B cell (primary cell): ENCODE measurements around the gene TMEM220. TPM values are rescaled to one million over a fixed set of nuclear protein-coding genes. Genes with fewer than 3 reads are reported as not detected.

Source experiments
- ATAC-seq: fragments of 200-7000 bp; cut with Tn5 transposase; one replicate; pipeline ENCODE4 v1.10.0; 2021; ENCODE audit warnings: low read depth, mild to moderate bottlenecking, moderate number of reproducible peaks, moderate library complexity
- CTCF ChIA-PET: fragments of 350-600 bp; sonication (Branson Sonifier 250); formaldehyde crosslinking; loops from one replicate; lab custom pipeline; 2021; ENCODE audit warnings: antibody characterized with exemption, inconsistent platforms; lab: Charles Lee
- POLR2A ChIA-PET: fragments of 350-600 bp; sonication (Branson Sonifier 250); formaldehyde crosslinking; loops from one replicate; lab custom pipeline; 2021; ENCODE audit warnings: antibody characterized with exemption; lab: Charles Lee
- DNase-seq: peaks from one replicate; pipeline ENCODE4 v3.0.0; 2013
- H2AFZ ChIP-seq: 2 replicates; pipeline ENCODE4 v1.6.1; 2012; ENCODE audit warnings: mild to moderate bottlenecking, low read depth, low read length; ENCODE audit not compliant: insufficient read depth, poor library complexity, severe bottlenecking
- H3K27ac ChIP-seq, 2 donors: 1 replicate in 1 of 2; 2 replicates in 1 of 2; pipeline ENCODE4 v1.5.1; 2012 to 2013; ENCODE audit warnings: low read length in 2 of 2, mild to moderate bottlenecking in 2 of 2, moderate library complexity in 1 of 2
- H3K27me3 ChIP-seq, 4 experiments: fragments of 200-600 bp in 1 of 4; sonication (generic) in 1 of 4; replicated peaks in 1 of 4; 1 replicate in 2 of 4; 2 replicates in 2 of 4; pipeline versions ENCODE4 v1.6.1 to v1.7.0; 2013 to 2016; ENCODE audit warnings: low read length in 3 of 4, mild to moderate bottlenecking in 2 of 4, mixed read lengths in 1 of 4, moderate library complexity in 1 of 4; ENCODE audit not compliant: insufficient read depth in 4 of 4, control insufficient read depth in 3 of 4; ENCODE audit errors: control extremely low read depth in 1 of 4
- H3K36me3 ChIP-seq, 2 experiments: replicated peaks in 1 of 2; 1 replicate in 1 of 2; 2 replicates in 1 of 2; pipeline versions ENCODE4 v1.6.1 to v1.7.1; 2013; ENCODE audit warnings: low read length in 1 of 2; ENCODE audit not compliant: insufficient read depth in 2 of 2, control insufficient read depth in 1 of 2; ENCODE audit errors: control extremely low read depth in 1 of 2, extremely low read depth in 1 of 2
- H3K4me1 ChIP-seq, 2 donors: fragments of 200-600 bp in 1 of 2; sonication (generic) in 1 of 2; 1 replicate in 1 of 2; 2 replicates in 1 of 2; pipeline versions ENCODE4 v1.5.1 to v1.6.1; 2013 to 2017; ENCODE audit warnings: low read length in 2 of 2; ENCODE audit not compliant: control insufficient read depth in 2 of 2, insufficient read depth in 2 of 2
- H3K4me2 ChIP-seq: replicated peaks from 2 replicates; pipeline ENCODE3; 2012; ENCODE audit warnings: mild to moderate bottlenecking, low read depth, low read length; ENCODE audit not compliant: poor library complexity, severe bottlenecking
- H3K4me3 ChIP-seq, 5 experiments: fragments of 200-600 bp in 1 of 5; sonication (generic) in 1 of 5; 1 replicate in 3 of 5; 2 replicates in 2 of 5; pipeline versions ENCODE4 v1.5.1 to v1.7.0; 2011 to 2016; ENCODE audit warnings: low read length in 4 of 5, mild to moderate bottlenecking in 4 of 5, low read depth in 2 of 5, control low read depth in 1 of 5, moderate library complexity in 1 of 5; ENCODE audit not compliant: insufficient read depth in 1 of 5; ENCODE audit errors: control extremely low read depth in 1 of 5, extremely low read depth in 1 of 5
- H3K79me2 ChIP-seq: fragments of 200-600 bp; sonication (generic); one replicate; pipeline ENCODE4 v1.6.0; 2016; ENCODE audit warnings: low read length; ENCODE audit not compliant: control insufficient read depth, insufficient read depth
- H3K9ac ChIP-seq: fragments of 200-600 bp; sonication (generic); 2 replicates; pipeline ENCODE4 v1.6.1; 2017; ENCODE audit warnings: mild to moderate bottlenecking, low read length, moderate library complexity
- H3K9me3 ChIP-seq, 3 donors: one replicate each; pipeline versions ENCODE4 v1.6.1 to v1.7.1; 2013; ENCODE audit warnings: low read length in 2 of 3; ENCODE audit not compliant: control insufficient read depth in 2 of 3, insufficient read depth in 1 of 3; ENCODE audit errors: control extremely low read depth in 1 of 3
- H4K20me1 ChIP-seq: 2 replicates; pipeline ENCODE4 v1.6.0; 2012; ENCODE audit warnings: mild to moderate bottlenecking, low read length; ENCODE audit not compliant: insufficient read depth, control insufficient read depth, poor library complexity, severe bottlenecking
- H3K27ac Mint-ChIP-seq: one replicate; pipeline ENCODE4 v1.8.0; 2021; ENCODE audit warnings: mixed read lengths
- H3K27me3 Mint-ChIP-seq: one replicate; pipeline ENCODE4 v1.8.0; 2021; ENCODE audit warnings: mixed read lengths
- H3K4me1 Mint-ChIP-seq: one replicate; pipeline ENCODE4 v1.8.0; 2021; ENCODE audit warnings: mixed read lengths
- H3K4me3 Mint-ChIP-seq: one replicate; pipeline ENCODE4 v1.8.0; 2021; ENCODE audit warnings: mixed read lengths
- H3K9me3 Mint-ChIP-seq: one replicate; pipeline ENCODE4 v1.8.0; 2022; ENCODE audit warnings: mixed read lengths; ENCODE audit not compliant: insufficient read depth
- EZH2 ChIP-seq: IDR thresholded peaks from 2 replicates; pipeline ENCODE4 v1.6.1; 2012; ENCODE audit warnings: borderline replicate concordance, low read depth, mild to moderate bottlenecking, moderate library complexity, low read length; ENCODE audit not compliant: insufficient read depth, poor library complexity, severe bottlenecking
- WGBS: methylation state at CpG from one replicate; pipeline ENCODE4 v1.1.5; 2013; ENCODE audit warnings: missing lambda C conversion rate; ENCODE audit not compliant: insufficient coverage; 5-methylcytosine and 5-hydroxymethylcytosine counted together
- intact Hi-C: fragments of 100-400 bp; cut with micrococcal nuclease; formaldehyde crosslinking; loops from one replicate; pipeline ENCODE4 v1.10.0; 2022
- polyA plus RNA-seq: library from polyadenylated mRNA; depleted of rRNA; stranded (reverse); fragments of >200 nt; gene quantifications from 2 replicates; pipeline ENCODE4 v1.2.3, GENCODE V29; 2012
- total RNA-seq, 2 donors: library from RNA; stranded (reverse); fragments of 120-200 nt in 1 of 2; gene quantifications; 1 replicate in 1 of 2; 2 replicates in 1 of 2; pipeline versions ENCODE4 v1.2.3 to v1.2.4, GENCODE V29; 2013 to 2022
- TF ChIP-seq, protein P1 (sequence below): fragments of 200-600 bp; IDR thresholded peaks from one replicate; pipeline ENCODE4 v1.8.0; 2022; ENCODE audit warnings: antibody characterized with exemption, mild to moderate bottlenecking

TMEM220 gene
- total and polyA plus RNA-seq, 2 donors (not counting 1 experiment from before 2014, with no cell fraction given): 2.9 to 7.4 TPM

DNA sequence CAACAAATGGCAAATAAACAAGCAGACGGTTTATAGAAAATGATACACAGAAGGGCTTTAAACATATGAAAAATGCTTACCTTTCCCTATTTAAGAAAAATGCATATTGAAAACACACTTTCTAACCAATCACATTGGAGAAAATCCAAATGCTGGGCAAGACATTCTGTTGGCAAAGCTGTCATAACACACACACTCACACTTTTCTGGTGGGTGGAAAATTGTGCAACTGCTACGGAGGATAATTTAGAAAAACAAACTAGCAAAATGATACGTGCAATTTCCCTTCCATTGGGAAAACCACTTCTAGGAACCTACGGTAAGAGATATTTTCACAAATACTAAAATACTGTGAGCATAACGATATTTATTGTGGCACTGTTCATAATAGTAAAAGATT lies 62.9 kb downstream of the TMEM220 start:
- Histone ChIP-seq H2AFZ (no peak overlapping the region), H3K36me3 (peaks cover 0 to 2% of the 10 kb centered on the region in 2 experiments), H3K9ac (no peak overlapping the region), H3K27ac (no peak overlapping the region), H3K79me2 (no peaks in the 10 kb centered on the region), H3K9me3 (no peaks in the 10 kb centered on the region), H3K4me3 (no peak overlapping the region), H3K4me1 (no peaks in the 10 kb centered on the region), H3K4me2 (no peak overlapping the region), H4K20me1 (no peaks in the 10 kb centered on the region), H3K27me3 (no peaks in the 10 kb centered on the region)
- no peak overlapping the region for H3K4me3 Mint-ChIP-seq
- no peaks in the 10 kb centered on the region for H3K27me3 Mint-ChIP-seq
- no peak for ATAC-seq
- no peaks in the 10 kb centered on the region for H3K9me3 Mint-ChIP-seq
- no CpG with 5 or more reads among the region's 5 CpGs for WGBS
- no peak for DNase-seq
- no peak for TF ChIP-seq EZH2
- TF ChIP-seq, protein P1, sequence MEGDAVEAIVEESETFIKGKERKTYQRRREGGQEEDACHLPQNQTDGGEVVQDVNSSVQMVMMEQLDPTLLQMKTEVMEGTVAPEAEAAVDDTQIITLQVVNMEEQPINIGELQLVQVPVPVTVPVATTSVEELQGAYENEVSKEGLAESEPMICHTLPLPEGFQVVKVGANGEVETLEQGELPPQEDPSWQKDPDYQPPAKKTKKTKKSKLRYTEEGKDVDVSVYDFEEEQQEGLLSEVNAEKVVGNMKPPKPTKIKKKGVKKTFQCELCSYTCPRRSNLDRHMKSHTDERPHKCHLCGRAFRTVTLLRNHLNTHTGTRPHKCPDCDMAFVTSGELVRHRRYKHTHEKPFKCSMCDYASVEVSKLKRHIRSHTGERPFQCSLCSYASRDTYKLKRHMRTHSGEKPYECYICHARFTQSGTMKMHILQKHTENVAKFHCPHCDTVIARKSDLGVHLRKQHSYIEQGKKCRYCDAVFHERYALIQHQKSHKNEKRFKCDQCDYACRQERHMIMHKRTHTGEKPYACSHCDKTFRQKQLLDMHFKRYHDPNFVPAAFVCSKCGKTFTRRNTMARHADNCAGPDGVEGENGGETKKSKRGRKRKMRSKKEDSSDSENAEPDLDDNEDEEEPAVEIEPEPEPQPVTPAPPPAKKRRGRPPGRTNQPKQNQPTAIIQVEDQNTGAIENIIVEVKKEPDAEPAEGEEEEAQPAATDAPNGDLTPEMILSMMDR: no peak
- H3K4me1 Mint-ChIP-seq: no peaks in the 10 kb centered on the region
- POLR2A ChIA-PET: no interaction called here
- intact Hi-C loops: no loop called here
- CTCF ChIA-PET: no interaction called here
- H3K27ac Mint-ChIP-seq: no peak overlapping the region

DNA sequence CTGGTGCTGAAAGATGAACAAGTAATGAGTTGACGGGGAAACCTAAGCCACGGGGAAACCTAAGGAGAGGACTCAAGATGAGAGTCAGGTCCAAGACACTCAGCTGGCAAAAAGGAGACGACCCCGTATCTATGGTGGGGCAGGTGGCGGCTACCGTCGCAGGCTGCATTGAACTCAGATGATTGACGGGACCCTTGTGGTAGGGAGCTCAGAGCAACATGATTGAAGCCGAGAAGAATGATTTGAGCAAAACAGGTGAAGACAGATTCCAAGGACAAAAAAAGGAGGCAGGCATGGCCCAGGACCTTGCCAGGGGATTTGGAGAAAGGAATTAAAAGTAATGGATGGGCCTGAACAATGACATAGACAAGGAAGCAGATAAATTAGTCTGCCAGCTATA lies 65.3 kb downstream of the TMEM220 start:
- Histone ChIP-seq H2AFZ (no peak overlapping the region), H4K20me1 (no peaks in the 10 kb centered on the region), H3K4me3 (no peak overlapping the region), H3K36me3 (peaks cover 0 to 2% of the 10 kb centered on the region in 2 experiments), H3K4me1 (no peaks in the 10 kb centered on the region), H3K27ac (no peak overlapping the region), H3K79me2 (no peaks in the 10 kb centered on the region), H3K27me3 (no peaks in the 10 kb centered on the region), H3K9ac (no peak overlapping the region), H3K9me3 (no peaks in the 10 kb centered on the region), H3K4me2 (no peak overlapping the region)
- Mint-ChIP-seq H3K4me1 (no peaks in the 10 kb centered on the region), H3K27me3 (no peaks in the 10 kb centered on the region), H3K9me3 (no peaks in the 10 kb centered on the region), H3K27ac (no peak overlapping the region), H3K4me3 (no peak overlapping the region)
- ATAC-seq: no peak
- DNase-seq: no peak
- POLR2A ChIA-PET: no interaction called here
- WGBS: 98% methylated on average over 9 of the region's 9 CpGs
- CTCF ChIA-PET: interaction anchor here (2.2 kb wide), 1 partner anchor 18 kb away, joined by 12 read pairs; no protein-coding TSS in a partner anchor
- TF ChIP-seq, protein P1: no peak
- no peak for TF ChIP-seq EZH2
- intact Hi-C loops: no loop called here

Other genes starting within 250 kb of the TMEM220 start
- gene MYH1, start 211.5 kb downstream of the TMEM220 start, total RNA-seq: not detected in 2 replicates
- gene MYH1, start 211.5 kb downstream of the TMEM220 start, polyA plus RNA-seq: not detected in 2 replicates
- gene MYH2, start 180.4 kb downstream of the TMEM220 start, total RNA-seq: not detected in 2 replicates
- not detected in 2 replicates for gene MYH2, start 180.4 kb downstream of the TMEM220 start, polyA plus RNA-seq
- gene MYH3, start 72.7 kb downstream of the TMEM220 start, total RNA-seq: 10.9 and 13.5 TPM in 2 replicates
- 8.3 and 9.4 TPM in 2 replicates for gene MYH3, start 72.7 kb downstream of the TMEM220 start, polyA plus RNA-seq
- gene SCO1, start 32.5 kb downstream of the TMEM220 start, total RNA-seq: 28.6 and 33.1 TPM in 2 replicates
- 5.9 and 8.4 TPM in 2 replicates for gene SCO1, start 32.5 kb downstream of the TMEM220 start, polyA plus RNA-seq
- 29.1 and 32.4 TPM in 2 replicates for gene ADPRM, start 32.4 kb downstream of the TMEM220 start, total RNA-seq
- gene ADPRM, start 32.4 kb downstream of the TMEM220 start, polyA plus RNA-seq: 19.9 and 24.3 TPM in 2 replicates
- not detected in 2 replicates for gene TMEM238L, start 74.1 kb upstream of the TMEM220 start, total RNA-seq
- gene TMEM238L, start 74.1 kb upstream of the TMEM220 start, polyA plus RNA-seq: not detected in 2 replicates
- not detected in 2 replicates for gene PIRT, start 108.1 kb upstream of the TMEM220 start, total RNA-seq
- not detected in 2 replicates for gene PIRT, start 108.1 kb upstream of the TMEM220 start, polyA plus RNA-seq